Neuronal stem cell (in vitro differentiated cells): ENCODE data around the gene GSE1.

Experiments used
- DNase-seq: peaks from one replicate; pipeline ENCODE4 v3.0.0-alpha.2; 2013; ENCODE audit warnings: low spot score
- H2AFZ ChIP-seq: one replicate; pipeline ENCODE4 v1.6.1; 2013; ENCODE audit warnings: mild to moderate bottlenecking, low read length, inconsistent platforms
- H2AK5ac ChIP-seq: 2 replicates; pipeline ENCODE4 v1.6.1; 2013; ENCODE audit warnings: low read depth, mild to moderate bottlenecking, inconsistent platforms, low read length, moderate library complexity, mixed read lengths
- H2BK120ac ChIP-seq: 2 replicates; pipeline ENCODE4 v1.6.1; 2013; ENCODE audit warnings: low read depth, mild to moderate bottlenecking, inconsistent platforms, low read length, moderate library complexity, mixed read lengths
- H2BK12ac ChIP-seq: one replicate; pipeline ENCODE4 v1.6.1; 2013; ENCODE audit warnings: low read length, inconsistent platforms
- H2BK15ac ChIP-seq: 2 replicates; pipeline ENCODE4 v1.6.1; 2013; ENCODE audit warnings: mild to moderate bottlenecking, low read length, inconsistent platforms, mixed read lengths
- H2BK5ac ChIP-seq: one replicate; pipeline ENCODE4 v1.6.1; 2013; ENCODE audit warnings: inconsistent platforms, mild to moderate bottlenecking, low read length, moderate library complexity
- H3K14ac ChIP-seq: one replicate; pipeline ENCODE4 v1.6.1; 2013; ENCODE audit warnings: low read length, inconsistent platforms
- H3K18ac ChIP-seq: 2 replicates; pipeline ENCODE4 v1.6.1; 2013; ENCODE audit warnings: low read length, inconsistent platforms
- H3K23ac ChIP-seq: 2 replicates; pipeline ENCODE4 v1.6.1; 2013; ENCODE audit warnings: low read depth, mild to moderate bottlenecking, mixed read lengths, low read length, inconsistent platforms; ENCODE audit not compliant: poor library complexity
- H3K27ac ChIP-seq: replicated peaks from 3 replicates; pipeline ENCODE4 v1.5.1; 2013; ENCODE audit warnings: low read length, inconsistent platforms
- H3K27me3 ChIP-seq, 3 experiments: 2 replicates each; pipeline ENCODE4 v1.6.1; 2013; ENCODE audit warnings: low read length in 3 of 3, mild to moderate bottlenecking in 2 of 3, inconsistent platforms in 1 of 3, low read depth in 1 of 3, mixed read lengths in 1 of 3, moderate library complexity in 1 of 3; ENCODE audit not compliant: control insufficient read depth in 3 of 3, insufficient read depth in 3 of 3
- H3K36me3 ChIP-seq, 2 donors: replicated peaks in 1 of 2; 2 replicates each; pipeline ENCODE4 v1.6.1; 2013; ENCODE audit warnings: low read length in 2 of 2; ENCODE audit not compliant: control insufficient read depth in 2 of 2, insufficient read depth in 2 of 2
- H3K4ac ChIP-seq: 2 replicates; pipeline ENCODE4 v1.6.1; 2013; ENCODE audit warnings: inconsistent platforms, mild to moderate bottlenecking, low read length, moderate library complexity
- H3K4me1 ChIP-seq, 2 donors: 1 replicate in 1 of 2; 2 replicates in 1 of 2; pipeline ENCODE4 v1.6.1; 2013; ENCODE audit warnings: low read length in 2 of 2, low read depth in 1 of 2; ENCODE audit not compliant: control insufficient read depth in 2 of 2, insufficient read depth in 1 of 2
- H3K4me2 ChIP-seq: one replicate; pipeline ENCODE4 v1.6.1; 2013; ENCODE audit warnings: mild to moderate bottlenecking, low read length, inconsistent platforms; ENCODE audit not compliant: insufficient read depth, poor library complexity, severe bottlenecking
- H3K4me3 ChIP-seq, 2 donors: 2 replicates each; pipeline ENCODE4 v1.5.1; 2013; ENCODE audit warnings: low read length in 2 of 2, mild to moderate bottlenecking in 2 of 2, inconsistent platforms in 1 of 2, moderate library complexity in 1 of 2
- H3K79me1 ChIP-seq: one replicate; pipeline ENCODE4 v1.6.1; 2013; ENCODE audit warnings: low read depth, mild to moderate bottlenecking, inconsistent platforms, low read length, moderate library complexity
- H3K9ac ChIP-seq: one replicate; pipeline ENCODE4 v1.6.1; 2013; ENCODE audit warnings: mild to moderate bottlenecking, low read depth, low read length, inconsistent platforms; ENCODE audit not compliant: poor library complexity
- H3K9me3 ChIP-seq, 2 donors: replicated peaks in 1 of 2; 2 replicates each; pipeline versions ENCODE3 to v1.6.1; 2013; ENCODE audit warnings: low read length in 2 of 2, mild to moderate bottlenecking in 2 of 2, inconsistent platforms in 1 of 2, low read depth in 1 of 2, mixed read lengths in 1 of 2, moderate library complexity in 1 of 2; ENCODE audit not compliant: control insufficient read depth in 2 of 2, insufficient read depth in 1 of 2
- H4K8ac ChIP-seq: one replicate; pipeline ENCODE4 v1.6.1; 2013; ENCODE audit warnings: low read depth, mild to moderate bottlenecking, inconsistent platforms, low read length, moderate library complexity
- H4K91ac ChIP-seq: one replicate; pipeline ENCODE4 v1.6.1; 2013; ENCODE audit warnings: low read length, low read depth, mild to moderate bottlenecking, inconsistent platforms; ENCODE audit not compliant: poor library complexity
- WGBS, 2 donors: extraction: QIAGEN DNeasy Blood & Tissue Kit; methylation state at CpG; one replicate each; pipeline ENCODE4 v1.1.7; 2013; ENCODE audit warnings: missing lambda C conversion rate in 2 of 2, mixed read lengths in 1 of 2; ENCODE audit not compliant: insufficient read length in 2 of 2, insufficient replicate concordance in 1 of 2; ENCODE audit errors: extremely low coverage in 2 of 2; 5-methylcytosine and 5-hydroxymethylcytosine counted together

Gene GSE1

DNA sequence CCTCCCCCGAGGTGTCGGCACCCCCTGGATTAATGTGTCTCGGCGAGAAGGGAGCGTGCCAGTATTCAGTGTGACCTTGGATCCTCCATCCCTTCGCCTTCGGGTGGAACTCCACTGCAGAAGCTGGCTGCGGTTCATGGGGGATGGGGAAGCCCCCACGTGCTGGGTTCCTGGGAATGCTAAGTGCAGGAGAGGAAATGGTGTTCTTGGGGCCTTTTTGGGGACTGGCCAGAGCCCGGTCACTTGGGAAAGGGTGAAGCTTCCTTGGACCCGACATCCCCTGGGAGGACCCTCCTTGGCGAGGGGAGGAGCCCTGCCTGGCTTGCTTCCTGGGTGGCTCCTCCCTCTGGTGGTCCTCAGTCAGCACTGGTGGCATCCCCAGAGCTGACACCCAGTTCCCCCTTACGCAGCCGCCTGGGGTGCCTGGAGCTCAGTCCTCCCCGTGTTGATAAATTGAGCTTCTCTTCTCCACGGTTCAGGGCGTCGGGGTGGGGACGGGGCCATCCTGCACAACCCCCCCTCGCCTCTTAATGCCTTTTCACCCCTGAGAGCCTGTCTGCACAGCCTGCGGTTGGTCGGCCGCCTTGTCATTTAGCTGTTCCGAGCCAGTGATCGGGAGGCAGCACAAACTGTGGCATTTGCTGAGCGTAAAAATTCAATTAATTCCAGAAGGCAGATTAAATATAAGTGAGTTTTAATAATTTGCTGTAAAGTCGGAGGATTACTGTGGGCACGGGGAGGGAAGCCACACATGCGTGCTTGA is 30.7 kb upstream of the GSE1 start:
- Histone ChIP-seq H3K9ac (no peak overlapping the region), H3K14ac (no peak overlapping the region), H3K4me2 (no peak overlapping the region), H3K4ac (no peak overlapping the region), H3K9me3 (peaks cover 2 to 4% of the 10 kb centered on the region in 2 donors), H3K79me1 (no peaks in the 10 kb centered on the region), H2BK5ac (no peak overlapping the region), H3K27me3 (peaks cover 0 to 29% (median 0%) of the 10 kb centered on the region in 3 experiments), H3K4me3 (no peak overlapping the region), H2AK5ac (peak overlapping the region; percentile 16), H3K23ac (no peak overlapping the region), H3K27ac (no peak overlapping the region), H4K8ac (no peak overlapping the region), H3K4me1 (peaks cover 51 to 99% of the 10 kb centered on the region in 2 donors), H2AFZ (no peak overlapping the region), H2BK12ac (no peak overlapping the region), H4K91ac (no peak overlapping the region), H3K18ac (peak overlapping the region; percentile 69), H2BK15ac (peak overlapping the region; percentile 13), H3K36me3 (no peaks in the 10 kb centered on the region), H2BK120ac (no peak overlapping the region)
- no peak for DNase-seq
- WGBS, 2 donors = no CpG with 5 or more reads among the region's 29 CpGs

DNA sequence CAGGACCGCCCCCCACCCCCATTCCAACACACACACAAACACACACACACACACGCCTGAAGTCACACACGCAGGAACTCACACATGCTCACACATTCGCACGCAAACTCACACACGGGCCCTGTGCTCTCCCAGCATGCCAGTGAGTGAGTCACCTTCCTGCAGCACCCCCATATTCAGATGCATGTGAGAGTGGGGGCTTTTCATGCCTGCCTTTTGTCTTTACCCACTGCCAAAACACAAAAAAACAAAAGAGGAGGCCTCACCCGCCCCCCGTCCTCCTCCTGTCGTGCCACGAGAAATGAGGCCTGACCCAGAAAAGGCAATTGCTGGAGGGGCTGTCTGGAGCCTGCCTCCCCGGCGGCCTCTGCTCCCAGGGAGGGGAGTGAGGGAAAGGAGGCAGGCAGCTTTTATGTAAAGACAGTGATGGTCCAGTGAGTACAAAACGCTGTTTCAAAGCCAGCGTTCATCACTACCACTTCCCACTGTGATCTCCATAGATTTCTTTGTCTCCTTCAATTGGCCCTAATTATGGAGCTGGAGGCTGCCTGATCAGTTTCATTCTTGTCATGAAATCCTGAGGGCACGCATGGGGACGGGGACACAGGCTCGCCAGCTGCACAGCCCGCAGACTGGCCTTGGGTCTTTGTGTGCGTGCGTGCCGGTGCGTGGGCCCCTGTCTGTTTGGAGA is 29.5 kb upstream of the GSE1 start:
- Histone ChIP-seq H4K8ac (no peak overlapping the region), H4K91ac (no peak overlapping the region), H2BK120ac (no peak overlapping the region), H3K27ac (no peak overlapping the region), H3K9ac (no peak overlapping the region), H2BK15ac (no peak overlapping the region), H3K18ac (peak overlapping the region; percentile 69), H3K4ac (no peak overlapping the region), H2BK5ac (no peak overlapping the region), H3K36me3 (no peaks in the 10 kb centered on the region), H2BK12ac (no peak overlapping the region), H3K14ac (no peak overlapping the region), H3K27me3 (peaks cover 0 to 29% (median 0%) of the 10 kb centered on the region in 3 experiments), H3K79me1 (no peaks in the 10 kb centered on the region), H3K9me3 (peaks cover 2 to 4% of the 10 kb centered on the region in 2 donors), H2AFZ (no peak overlapping the region), H2AK5ac (peak overlapping the region; percentile 16), H3K23ac (no peak overlapping the region), H3K4me1 (peaks cover 51 to 96% of the 10 kb centered on the region in 2 donors), H3K4me2 (peak overlapping the region; percentile 26), H3K4me3 (peak overlapping the region in 1 of 2 donors; percentile 5)
- peak; percentile 65 for DNase-seq
- no CpG with 5 or more reads among the region's 22 CpGs for WGBS, 2 donors

GRCh38 chr16:85584267-85584666 is 28.9 kb upstream of the GSE1 start:
- no peak overlapping the region for H3K9ac ChIP-seq
- WGBS, 2 donors = no CpG with 5 or more reads among the region's 14 CpGs
- no peak overlapping the region for H3K14ac ChIP-seq
- H3K23ac ChIP-seq = no peak overlapping the region
- H2AFZ ChIP-seq = no peak overlapping the region
- peak overlapping the region in 1 of 2 donors; percentile 5 for H3K4me3 ChIP-seq
- H2BK12ac ChIP-seq = no peak overlapping the region
- peaks cover 0 to 29% (median 0%) of the 10 kb centered on the region in 3 experiments for H3K27me3 ChIP-seq
- no peak overlapping the region for H2BK15ac ChIP-seq
- H3K4me2 ChIP-seq = peak overlapping the region; percentile 44
- no peak overlapping the region for H2BK5ac ChIP-seq
- no peaks in the 10 kb centered on the region for H3K36me3 ChIP-seq
- no peak overlapping the region for H3K4ac ChIP-seq
- H3K4me1 ChIP-seq = peaks cover 51 to 94% of the 10 kb centered on the region in 2 donors
- no peak overlapping the region for H2BK120ac ChIP-seq
- H3K18ac ChIP-seq = peak overlapping the region; percentile 67
- DNase-seq = no peak
- H3K79me1 ChIP-seq = no peaks in the 10 kb centered on the region
- H3K9me3 ChIP-seq = peaks cover 2 to 4% of the 10 kb centered on the region in 2 donors
- H4K8ac ChIP-seq = no peak overlapping the region
- H3K27ac ChIP-seq = no peak overlapping the region
- H2AK5ac ChIP-seq = no peak overlapping the region
- H4K91ac ChIP-seq = no peak overlapping the region

DNA sequence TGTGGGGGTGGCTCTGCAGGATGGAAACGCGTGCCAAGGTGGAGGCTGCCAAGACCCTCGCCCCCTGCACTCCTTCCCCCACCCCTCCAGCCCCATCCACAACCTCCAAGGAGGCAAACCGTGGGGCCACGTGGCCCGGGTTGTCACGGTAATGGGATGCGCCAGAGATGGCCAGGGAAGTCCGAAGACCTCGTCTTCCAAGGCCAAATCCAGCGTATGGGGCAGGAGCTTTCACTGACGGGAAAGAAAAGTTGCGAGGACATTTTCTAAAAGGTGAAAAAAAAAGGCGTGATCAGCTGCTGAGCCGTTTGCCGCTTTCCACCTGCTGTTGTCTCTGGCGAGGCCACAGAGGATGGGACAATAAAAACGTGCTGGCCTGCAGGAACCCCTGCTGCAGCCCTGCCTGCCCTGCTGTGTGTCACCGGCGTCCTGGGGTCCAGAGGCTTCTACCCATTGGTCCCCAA is 28.3 kb upstream of the GSE1 start:
- no peak overlapping the region for H3K4ac ChIP-seq
- H3K36me3 ChIP-seq = no peaks in the 10 kb centered on the region
- H2BK12ac ChIP-seq = no peak overlapping the region
- no peak overlapping the region for H2BK15ac ChIP-seq
- peaks cover 0 to 29% (median 0%) of the 10 kb centered on the region in 3 experiments for H3K27me3 ChIP-seq
- DNase-seq = no peak
- peak overlapping the region; percentile 16 for H3K23ac ChIP-seq
- no peak overlapping the region for H2BK120ac ChIP-seq
- H3K14ac ChIP-seq = no peak overlapping the region
- no peak overlapping the region for H4K91ac ChIP-seq
- peaks cover 2 to 4% of the 10 kb centered on the region in 2 donors for H3K9me3 ChIP-seq
- H4K8ac ChIP-seq = no peak overlapping the region
- no peak overlapping the region for H3K27ac ChIP-seq
- H3K4me1 ChIP-seq = peaks cover 46 to 88% of the 10 kb centered on the region in 2 donors
- WGBS, 2 donors = no CpG with 5 or more reads among the region's 20 CpGs
- H2BK5ac ChIP-seq = no peak overlapping the region
- no peaks in the 10 kb centered on the region for H3K79me1 ChIP-seq
- no peak overlapping the region for H2AFZ ChIP-seq
- H3K18ac ChIP-seq = peak overlapping the region; percentile 53
- no peak overlapping the region for H3K4me2 ChIP-seq
- no peak overlapping the region for H3K4me3 ChIP-seq
- no peak overlapping the region for H3K9ac ChIP-seq
- H2AK5ac ChIP-seq = peak overlapping the region; percentile 12
